Skeletal muscle satellite cell (primary cell): Measurements from ENCODE around the gene ATP8A2.

Experiments used
- H3K27me3 ChIP-seq: 2 replicates; pipeline ENCODE4 v1.7.0; 2013; ENCODE audit warnings: low read length; ENCODE audit not compliant: control insufficient read depth, insufficient read depth
- H3K36me3 ChIP-seq: 2 replicates; pipeline ENCODE4 v1.7.0; 2013; ENCODE audit warnings: mild to moderate bottlenecking, control low read depth, low read length; ENCODE audit not compliant: insufficient read depth
- H3K4me1 ChIP-seq: 2 replicates; pipeline ENCODE4 v1.7.0; 2013; ENCODE audit warnings: low read length; ENCODE audit not compliant: control insufficient read depth, insufficient read depth
- H3K4me2 ChIP-seq: 2 replicates; pipeline ENCODE4 v1.7.0; 2013; ENCODE audit warnings: mild to moderate bottlenecking, low read length
- H3K4me3 ChIP-seq: 2 replicates; pipeline ENCODE4 v1.7.0; 2013; ENCODE audit warnings: low read length
- H3K9ac ChIP-seq: 2 replicates; pipeline ENCODE4 v1.7.0; 2013; ENCODE audit warnings: mild to moderate bottlenecking, low read depth, low read length, moderate library complexity
- H3K9me3 ChIP-seq: replicated peaks from 2 replicates; pipeline ENCODE4 v1.7.0; 2013; ENCODE audit warnings: mild to moderate bottlenecking, control low read depth, low read length

ATP8A2 gene

DNA sequence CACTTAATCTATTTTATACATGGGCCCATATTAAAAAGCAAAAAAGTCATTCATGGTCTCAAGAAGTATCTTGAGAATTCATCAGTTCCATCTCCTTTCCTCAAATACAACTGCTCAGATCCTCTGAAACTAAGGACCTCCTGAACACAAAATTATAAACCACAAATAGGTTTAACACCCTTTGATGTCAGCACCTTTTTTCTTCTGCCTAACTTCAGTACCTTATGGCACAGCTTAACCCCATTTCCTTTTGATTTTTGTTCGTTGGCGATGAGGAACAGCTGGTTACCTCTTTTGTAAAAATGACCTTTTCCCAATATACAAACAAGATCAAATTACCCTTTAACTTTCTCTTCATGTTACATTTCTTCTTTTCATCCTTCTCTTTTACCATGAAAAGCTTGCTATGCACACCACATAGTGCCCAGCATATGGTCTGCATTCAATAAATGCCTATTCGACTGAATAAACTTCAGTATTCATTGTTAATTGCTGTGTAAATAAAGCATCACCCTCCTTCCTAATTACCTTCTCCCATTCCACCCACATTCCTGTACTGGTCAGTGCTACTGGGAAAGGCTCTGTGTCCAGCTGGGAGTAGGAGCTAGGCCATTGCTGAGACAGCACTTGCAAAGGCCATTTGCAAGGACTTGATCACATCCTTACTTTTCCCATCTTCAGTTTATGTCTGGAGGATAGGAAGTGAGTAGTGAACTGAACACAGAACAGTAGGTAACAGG, 362.1 kb downstream of the ATP8A2 start:
- no peak overlapping the region for H3K4me3 ChIP-seq
- no peaks in the 10 kb centered on the region for H3K36me3 ChIP-seq
- H3K27me3 ChIP-seq: no peaks in the 10 kb centered on the region

GRCh38 chr13:25738342-25739196, 366.8 kb downstream of the ATP8A2 start:
- H3K4me2 ChIP-seq: peak overlapping the region; percentile 39
- H3K9ac ChIP-seq: peak overlapping the region; percentile 30
- peaks cover 30% of the 10 kb centered on the region for H3K4me1 ChIP-seq
- H3K9me3 ChIP-seq: no peaks in the 10 kb centered on the region
- no peaks in the 10 kb centered on the region for H3K27me3 ChIP-seq
- no peak overlapping the region for H3K4me3 ChIP-seq
- H3K36me3 ChIP-seq: no peaks in the 10 kb centered on the region

More for the DNA sequence above, 362.1 kb downstream of the ATP8A2 start:
- no peaks in the 10 kb centered on the region for H3K9me3 ChIP-seq
- H3K4me1 ChIP-seq: peaks cover 44% of the 10 kb centered on the region
- H3K9ac ChIP-seq: peak overlapping the region; percentile 51
- H3K4me2 ChIP-seq: no peak overlapping the region

DNA sequence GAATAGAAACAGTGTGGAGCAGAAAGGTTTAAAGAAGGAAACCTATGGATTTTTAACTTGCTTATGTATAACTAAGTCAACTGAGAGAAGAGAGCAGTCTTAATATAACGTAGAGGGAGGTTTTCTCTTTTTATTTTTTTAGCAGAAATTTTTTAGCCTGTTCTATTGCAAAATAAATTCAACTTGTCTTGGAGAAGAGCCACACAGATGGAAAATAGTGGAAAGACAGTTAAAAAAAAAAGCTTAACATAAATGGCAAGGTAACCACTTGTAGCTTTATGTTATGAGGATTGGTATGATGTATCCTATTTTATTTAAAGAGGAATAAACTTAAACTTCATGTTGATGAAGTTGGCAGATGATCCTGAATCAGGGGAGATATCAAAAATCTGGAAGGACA, 367.6 kb downstream of the ATP8A2 start:
- no peak overlapping the region for H3K4me2 ChIP-seq
- no peak overlapping the region for H3K9ac ChIP-seq
- H3K9me3 ChIP-seq: no peaks in the 10 kb centered on the region
- H3K4me3 ChIP-seq: no peak overlapping the region
- H3K36me3 ChIP-seq: no peaks in the 10 kb centered on the region
- H3K4me1 ChIP-seq: peaks cover 30% of the 10 kb centered on the region
- no peaks in the 10 kb centered on the region for H3K27me3 ChIP-seq

DNA sequence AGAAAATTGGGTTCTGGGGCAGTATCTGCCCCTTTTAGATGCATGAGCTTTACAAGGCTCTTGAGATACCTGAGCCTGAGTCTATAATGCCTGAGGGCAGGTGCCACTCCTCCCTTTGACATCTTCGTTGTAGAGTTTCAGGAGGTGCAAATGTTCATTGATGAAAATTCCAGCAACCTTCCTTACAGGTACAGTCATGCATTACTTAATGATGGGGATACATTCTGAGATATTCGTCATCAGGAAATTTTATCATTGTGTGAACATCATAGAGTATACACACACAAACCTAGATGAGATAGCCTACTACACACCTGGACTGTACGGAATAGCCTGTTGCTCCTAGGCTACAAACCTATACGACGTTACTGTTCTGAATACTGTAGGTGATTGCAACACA, 370.0 kb downstream of the ATP8A2 start:
- H3K4me1 ChIP-seq: peaks cover 28% of the 10 kb centered on the region

GRCh38 chr13:25742220-25742619, 370.4 kb downstream of the ATP8A2 start:
- Histone ChIP-seq H3K4me2 (no peak overlapping the region), H3K27me3 (no peaks in the 10 kb centered on the region), H3K9ac (no peak overlapping the region), H3K9me3 (no peaks in the 10 kb centered on the region), H3K4me1 (peaks cover 28% of the 10 kb centered on the region), H3K36me3 (no peaks in the 10 kb centered on the region), H3K4me3 (no peak overlapping the region)

More for the DNA sequence above, 370.0 kb downstream of the ATP8A2 start:
- Histone ChIP-seq H3K4me3 (no peak overlapping the region), H3K36me3 (no peaks in the 10 kb centered on the region), H3K4me2 (no peak overlapping the region), H3K9me3 (no peaks in the 10 kb centered on the region), H3K9ac (no peak overlapping the region), H3K27me3 (no peaks in the 10 kb centered on the region)

DNA sequence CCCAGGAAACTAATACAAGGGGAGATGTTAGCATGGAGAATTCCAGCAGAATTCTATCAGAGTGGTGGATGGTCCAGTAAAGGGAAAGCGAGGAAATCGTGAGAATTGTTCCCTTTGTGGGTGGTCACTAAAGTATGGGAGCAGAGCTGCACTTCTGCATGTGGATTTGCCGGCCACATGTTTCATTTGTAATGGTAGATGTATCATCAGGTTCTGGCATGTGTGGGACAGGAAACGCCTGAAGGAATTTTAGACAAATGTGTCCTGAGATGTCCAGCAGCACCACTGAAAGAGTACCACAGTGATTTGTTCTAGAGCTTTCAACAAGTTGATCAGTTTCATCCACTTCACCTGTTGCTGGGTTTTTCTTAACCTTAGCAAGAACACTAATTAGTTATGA, 371.6 kb downstream of the ATP8A2 start:
- H3K9me3 ChIP-seq: no peaks in the 10 kb centered on the region
- no peak overlapping the region for H3K4me2 ChIP-seq
- H3K4me1 ChIP-seq: peaks cover 33% of the 10 kb centered on the region
- no peak overlapping the region for H3K4me3 ChIP-seq
- no peaks in the 10 kb centered on the region for H3K36me3 ChIP-seq
- H3K9ac ChIP-seq: no peak overlapping the region
- no peaks in the 10 kb centered on the region for H3K27me3 ChIP-seq

- H3K36me3 ChIP-seq: no peaks in the 10 kb centered on the region
- no peaks in the 10 kb centered on the region for H3K27me3 ChIP-seq
- H3K9me3 ChIP-seq: no peaks in the 10 kb centered on the region
- peaks cover 26% of the 10 kb centered on the region for H3K4me1 ChIP-seq
- no peak overlapping the region for H3K9ac ChIP-seq
- no peak overlapping the region for H3K4me3 ChIP-seq
- H3K4me2 ChIP-seq: no peak overlapping the region
Measured at GRCh38 chr13:25744178-25744577, 372.4 kb downstream of the ATP8A2 start.

GRCh38 chr13:25746131-25746530, 374.4 kb downstream of the ATP8A2 start:
- no peaks in the 10 kb centered on the region for H3K36me3 ChIP-seq

DNA sequence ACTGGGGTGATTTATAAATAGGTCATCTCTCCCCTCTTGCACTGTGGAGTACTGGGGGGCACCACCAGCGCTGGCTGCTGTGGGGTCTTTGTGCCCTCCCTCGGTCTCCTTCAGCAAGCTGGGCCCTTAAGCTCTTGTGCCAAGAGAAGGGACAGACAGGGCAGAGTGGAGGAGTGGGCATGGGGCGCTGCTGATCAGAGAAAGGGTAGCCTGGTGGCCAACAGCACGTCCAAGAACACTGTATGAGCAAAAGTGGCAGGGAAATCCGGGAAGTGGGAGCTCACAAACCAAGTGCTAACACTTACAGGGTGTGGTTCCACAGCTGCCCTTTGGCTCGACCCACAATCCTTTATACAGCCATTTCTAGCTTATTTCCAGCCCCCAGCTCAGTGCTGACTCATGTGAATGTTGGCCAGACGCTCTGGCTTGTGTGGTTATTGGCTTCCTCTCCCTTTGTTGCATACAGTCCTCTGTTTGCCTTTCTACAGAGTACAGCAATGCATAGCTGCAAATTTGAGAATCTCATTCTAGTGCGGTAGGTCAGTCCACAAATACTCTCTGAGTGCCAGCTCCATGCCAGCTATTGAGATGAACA, 381.3 kb downstream of the ATP8A2 start:
- no peaks in the 10 kb centered on the region for H3K36me3 ChIP-seq
- peak overlapping the region; percentile 49 for H3K4me3 ChIP-seq
- peak overlapping the region; percentile 53 for H3K9ac ChIP-seq
- no peaks in the 10 kb centered on the region for H3K9me3 ChIP-seq
- H3K27me3 ChIP-seq: no peaks in the 10 kb centered on the region
- peaks cover 24% of the 10 kb centered on the region for H3K4me1 ChIP-seq
- peak overlapping the region; percentile 57 for H3K4me2 ChIP-seq

More at GRCh38 chr13:25746131-25746530, 374.4 kb downstream of the ATP8A2 start:
- Histone ChIP-seq H3K9ac (no peak overlapping the region), H3K9me3 (no peaks in the 10 kb centered on the region), H3K4me3 (no peak overlapping the region), H3K4me2 (no peak overlapping the region), H3K4me1 (peaks cover 25% of the 10 kb centered on the region), H3K27me3 (no peaks in the 10 kb centered on the region)

- peaks cover 20% of the 10 kb centered on the region for H3K4me1 ChIP-seq
- H3K9me3 ChIP-seq: no peaks in the 10 kb centered on the region
- no peaks in the 10 kb centered on the region for H3K36me3 ChIP-seq
- no peak overlapping the region for H3K4me2 ChIP-seq
- no peaks in the 10 kb centered on the region for H3K27me3 ChIP-seq
- no peak overlapping the region for H3K4me3 ChIP-seq
- H3K9ac ChIP-seq: no peak overlapping the region
Measured at GRCh38 chr13:25753976-25754375, 382.2 kb downstream of the ATP8A2 start.

DNA sequence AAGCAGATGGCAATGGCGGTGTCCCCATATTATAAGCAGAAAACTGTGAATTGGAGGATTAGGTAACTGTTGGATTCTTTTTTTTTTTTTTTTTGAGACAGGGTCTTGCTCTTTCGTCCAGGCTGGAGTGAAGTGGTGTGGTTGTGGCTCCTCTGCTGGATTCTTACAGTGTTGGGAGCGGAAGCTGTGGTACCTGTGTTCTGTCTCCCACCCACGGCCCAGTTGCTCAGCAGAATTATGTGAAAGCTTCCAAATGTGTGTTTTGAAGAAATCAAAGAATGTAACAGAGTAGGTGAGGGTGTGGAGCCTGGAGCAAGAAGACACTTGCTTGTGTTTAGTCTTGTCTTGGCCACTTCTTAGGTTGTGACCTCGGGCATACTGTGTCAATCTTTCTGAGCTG, 384.5 kb downstream of the ATP8A2 start:
- H3K4me1 ChIP-seq: peaks cover 20% of the 10 kb centered on the region
- no peak overlapping the region for H3K9ac ChIP-seq
- no peaks in the 10 kb centered on the region for H3K36me3 ChIP-seq
- no peak overlapping the region for H3K4me3 ChIP-seq
- no peak overlapping the region for H3K4me2 ChIP-seq
- H3K9me3 ChIP-seq: no peaks in the 10 kb centered on the region
- no peaks in the 10 kb centered on the region for H3K27me3 ChIP-seq
